Heart right ventricle (tissue), 16 donors: ENCODE data around the gene GTF2B. TPM values are rescaled to one million over a fixed set of nuclear protein-coding genes. Genes with fewer than 3 reads are reported as not detected.
"Not testable (repeated sequence)": the region's sequence is repeated elsewhere in the genome, so short reads cannot be mapped to it uniquely, and the experiment has no call there.

Experiments
- ATAC-seq, 8 donors: fragments of 200-7000 bp; cut with Tn5 transposase; one replicate each; pipeline ENCODE4 v1.9.1; 2020; ENCODE audit warnings: mild to moderate bottlenecking in 8 of 8, moderate library complexity in 8 of 8, moderate number of reproducible peaks in 1 of 8
- DNase-seq, 2 donors: peaks; one replicate each; pipeline ENCODE4 v3.0.0-alpha.2; 2020
- H3K27ac ChIP-seq, 10 donors: fragments of 200-600 bp; sonication (generic) in 2 of 10; one replicate each; pipeline versions ENCODE4 v1.5.0 to v1.8.0; 2020 to 2022; ENCODE audit warnings: mild to moderate bottlenecking in 3 of 10
- H3K27me3 ChIP-seq, 7 donors: fragments of 200-600 bp; one replicate each; pipeline ENCODE4 v1.8.0; 2021 to 2022; ENCODE audit warnings: mild to moderate bottlenecking in 2 of 7
- H3K36me3 ChIP-seq, 9 donors: fragments of 200-600 bp; sonication (generic) in 1 of 9; one replicate each; pipeline versions ENCODE4 v1.5.0 to v1.8.0; 2020 to 2022; ENCODE audit warnings: mild to moderate bottlenecking in 2 of 9
- H3K4me1 ChIP-seq, 9 donors: fragments of 200-600 bp; sonication (generic) in 1 of 9; one replicate each; pipeline versions ENCODE4 v1.5.0 to v1.8.0; 2020 to 2022; ENCODE audit warnings: mild to moderate bottlenecking in 4 of 9
- H3K4me3 ChIP-seq, 10 donors: fragments of 200-600 bp; sonication (generic) in 2 of 10; one replicate each; pipeline versions ENCODE4 v1.5.0 to v1.8.0; 2020 to 2022; ENCODE audit warnings: mild to moderate bottlenecking in 7 of 10, moderate library complexity in 2 of 10
- H3K9me3 ChIP-seq, 11 donors: fragments of 200-600 bp in 10 of 11; sonication (generic) in 2 of 11; one replicate each; pipeline versions ENCODE4 v1.5.0 to v1.8.0; 2013 to 2022; ENCODE audit warnings: mild to moderate bottlenecking in 2 of 11, control low read depth in 1 of 11, moderate library complexity in 1 of 11
- WGBS, 2 donors: extraction: QIAGEN DNeasy Blood & Tissue Kit; methylation state at CpG; one replicate each; pipeline ENCODE4 v1.1.7; 2013; ENCODE audit warnings: inconsistent platforms in 1 of 2; 5-methylcytosine and 5-hydroxymethylcytosine counted together
- intact Hi-C, 10 donors: fragments of 100-400 bp; cut with DNase I; formaldehyde crosslinking; loops; one replicate each; pipeline versions ENCODE4 v1.11.1 to v1.14.2; 2022
- polyA plus RNA-seq, 2 donors: library from polyadenylated mRNA; stranded (reverse); fragments of 200-250 nt; gene quantifications; one replicate each; pipeline ENCODE4 v1.2.3, GENCODE V29; 2013
- total RNA-seq, 10 donors: library from RNA; stranded (reverse); fragmentation: NEBNext Ultra II Directional in 3 of 10; extraction: Animal tissue kit (Norgen Biotek cat#: 25700) in 3 of 10; gene quantifications; one replicate each; pipeline versions ENCODE4 v1.2.1 to v1.2.4, GENCODE V29; 2021 to 2023
- TF ChIP-seq, protein P1 (sequence below), 9 donors: fragments of 200-600 bp; sonication (generic) in 2 of 9; IDR thresholded peaks; one replicate each; pipeline versions ENCODE4 v1.5.0 to v1.8.0; 2021 to 2022; ENCODE audit warnings: antibody characterized with exemption in 9 of 9, mild to moderate bottlenecking in 5 of 9, moderate library complexity in 1 of 9
- donor health status: Arrhythmogenic right ventricular cardiomyopathy.
- donor health status: ischemic (EF 13 %, LVEDD 7.1; RV severe dilation, severe dysfunction).
- donor health status: healthy with polysubstance abuse.
- donor health status: DM: no; HTN: yes; CAD: no.
- donor health status: DM: no; HTN: no; CAD: no.
- donor health status: ischemic (EF 25% LVEDD 6.9; RV normal size, moderate dysfunction).
- donor health status: ischemic (EF 25% LVEDD 5.7; RV mildly dilated, moderate dysfunction).
- donor health status: healthy.
- donor health status: DM: yes; HTN: yes; CAD: no.
- donor health status: Ischemic cardiomyopathy.
- donor health status: ischemic (EF 35%, LVEDD 5.7; RV mildly dilated, moderate dysfunction).
- donor health status: nonischemic (EF 11% LVEDD 7.7; RV severe dilation, severe dysfunction).
- donor health status: DM: yes; HTN: yes; CAD: no.
- donor health status: PGD.
- donor health status: ischemic (EF 29% LVEDD 5.4; RV normal size, mild dysfunction).
- donor health status: nonischemic (EF 23%, LVEDD 6.1; RV moderate dilation, normal function).

GTF2B gene
- total and polyA plus RNA-seq, 12 donors = 7.5 to 16.0 (median 12.6) TPM

DNA sequence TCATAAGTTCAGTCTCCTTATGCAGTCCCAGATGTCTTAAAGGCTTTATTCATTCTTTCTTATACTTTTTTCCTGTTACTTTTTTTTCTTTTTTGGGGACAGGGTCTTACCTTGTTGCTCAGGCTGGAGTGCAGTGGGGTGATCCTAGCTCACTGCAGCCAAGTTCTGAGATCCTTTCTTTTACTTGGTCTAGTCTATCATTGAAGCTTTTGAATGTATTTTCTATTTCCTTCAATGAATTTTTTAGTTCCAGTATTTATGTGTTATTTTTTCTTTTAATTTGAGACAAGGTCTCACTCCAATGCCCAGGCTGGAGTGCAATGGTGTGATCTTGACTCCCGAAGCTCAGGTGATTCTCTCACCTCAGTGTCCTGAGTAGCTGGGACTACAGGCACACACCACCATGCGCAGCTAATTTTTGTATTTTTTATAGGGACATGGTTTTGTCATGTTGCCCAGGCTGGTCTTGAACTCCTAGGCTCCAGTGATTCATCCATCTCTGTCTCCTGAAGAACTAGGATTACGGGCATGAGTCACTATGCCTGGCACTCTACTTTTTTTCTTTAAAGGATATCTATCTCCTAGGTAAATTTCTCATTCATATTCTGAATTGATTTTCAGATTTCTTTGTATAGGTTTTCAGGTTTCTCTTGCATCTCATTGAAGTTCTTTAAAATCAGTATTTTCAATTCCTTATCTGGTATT lies 26.1 kb upstream of the GTF2B start:
- peaks cover 0 to 55% (median 18%) of the 10 kb centered on the region in 11 donors for H3K9me3 ChIP-seq

DNA sequence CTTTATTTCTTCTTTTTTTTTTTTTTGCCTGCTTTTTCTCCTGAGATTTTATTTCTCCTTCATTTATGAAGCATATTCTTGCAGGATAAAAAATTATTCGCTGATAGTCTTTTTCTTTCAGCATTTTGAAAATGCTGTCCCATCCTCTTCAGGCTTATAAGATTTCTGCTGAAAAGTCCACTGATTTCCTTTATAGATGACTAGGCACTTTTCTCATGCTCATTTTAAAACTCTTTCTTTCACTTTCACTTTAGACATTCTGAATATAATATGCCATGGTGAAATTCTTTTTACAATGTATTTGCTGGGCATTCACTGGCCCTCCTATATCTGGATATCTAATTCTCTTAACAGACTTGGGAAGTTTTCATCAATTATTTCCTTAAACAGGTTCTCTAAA lies 25.5 kb upstream of the GTF2B start:
- 46 to 100% methylated on average over 1 of the region's 1 CpG for WGBS, 2 donors
- DNase-seq (no peak), ATAC-seq (no peak)
- Histone ChIP-seq H3K27ac (no peak overlapping the region), H3K4me1 (no peaks in the 10 kb centered on the region), H3K9me3 (peaks cover 0 to 55% (median 18%) of the 10 kb centered on the region in 11 donors), H3K36me3 (peaks cover 0 to 33% (median 8%) of the 10 kb centered on the region in 9 donors), H3K27me3 (no peaks in the 10 kb centered on the region), H3K4me3 (no peak overlapping the region)
- intact Hi-C loops = no loop called here
- TF ChIP-seq, protein P1, sequence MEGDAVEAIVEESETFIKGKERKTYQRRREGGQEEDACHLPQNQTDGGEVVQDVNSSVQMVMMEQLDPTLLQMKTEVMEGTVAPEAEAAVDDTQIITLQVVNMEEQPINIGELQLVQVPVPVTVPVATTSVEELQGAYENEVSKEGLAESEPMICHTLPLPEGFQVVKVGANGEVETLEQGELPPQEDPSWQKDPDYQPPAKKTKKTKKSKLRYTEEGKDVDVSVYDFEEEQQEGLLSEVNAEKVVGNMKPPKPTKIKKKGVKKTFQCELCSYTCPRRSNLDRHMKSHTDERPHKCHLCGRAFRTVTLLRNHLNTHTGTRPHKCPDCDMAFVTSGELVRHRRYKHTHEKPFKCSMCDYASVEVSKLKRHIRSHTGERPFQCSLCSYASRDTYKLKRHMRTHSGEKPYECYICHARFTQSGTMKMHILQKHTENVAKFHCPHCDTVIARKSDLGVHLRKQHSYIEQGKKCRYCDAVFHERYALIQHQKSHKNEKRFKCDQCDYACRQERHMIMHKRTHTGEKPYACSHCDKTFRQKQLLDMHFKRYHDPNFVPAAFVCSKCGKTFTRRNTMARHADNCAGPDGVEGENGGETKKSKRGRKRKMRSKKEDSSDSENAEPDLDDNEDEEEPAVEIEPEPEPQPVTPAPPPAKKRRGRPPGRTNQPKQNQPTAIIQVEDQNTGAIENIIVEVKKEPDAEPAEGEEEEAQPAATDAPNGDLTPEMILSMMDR (IDR thresholded peaks at IDR 0.05) = no peak

More for the DNA sequence above, 26.1 kb upstream of the GTF2B start:
- Histone ChIP-seq H3K4me3 (no peak overlapping the region), H3K36me3 (peaks cover 0 to 39% (median 8%) of the 10 kb centered on the region in 9 donors), H3K4me1 (no peaks in the 10 kb centered on the region), H3K27me3 (no peaks in the 10 kb centered on the region), H3K27ac (no peak overlapping the region)
- ATAC-seq (no peak), DNase-seq (no peak)
- WGBS, 2 donors = 98 to 100% methylated on average over 3 of the region's 3 CpGs
- intact Hi-C loops = no loop called here
- TF ChIP-seq, protein P1 (IDR thresholded peaks at IDR 0.05) = no peak

DNA sequence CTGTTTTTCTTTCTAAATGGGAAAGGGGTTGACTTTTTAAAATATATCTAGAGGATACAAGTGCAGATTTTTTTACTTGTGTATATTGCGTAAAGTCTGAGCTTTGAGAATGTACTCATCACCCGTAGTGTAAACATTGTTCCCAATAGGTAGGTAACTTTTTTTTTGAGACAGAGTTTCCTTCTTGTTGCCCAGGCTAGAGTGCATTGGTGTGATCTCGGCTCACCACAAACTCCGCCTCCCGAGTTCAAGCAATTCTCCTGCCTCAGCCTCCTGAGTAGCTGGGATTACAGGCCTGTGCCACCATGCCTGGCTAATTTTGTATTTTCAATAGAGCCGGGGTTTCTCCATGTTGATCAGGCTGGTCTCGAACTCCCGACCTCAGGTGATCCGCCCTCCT lies 20.4 kb upstream of the GTF2B start:
- DNase-seq, H3K27ac ChIP-seq, H3K36me3 ChIP-seq, H3K4me3 ChIP-seq, ATAC-seq, H3K27me3 ChIP-seq, H3K4me1 ChIP-seq, intact Hi-C loops: not testable (repeated sequence)
- 90 to 95% methylated on average over 9 of the region's 9 CpGs for WGBS, 2 donors
- H3K9me3 ChIP-seq = peaks cover 0 to 27% (median 6%) of the 10 kb centered on the region in 11 donors

DNA sequence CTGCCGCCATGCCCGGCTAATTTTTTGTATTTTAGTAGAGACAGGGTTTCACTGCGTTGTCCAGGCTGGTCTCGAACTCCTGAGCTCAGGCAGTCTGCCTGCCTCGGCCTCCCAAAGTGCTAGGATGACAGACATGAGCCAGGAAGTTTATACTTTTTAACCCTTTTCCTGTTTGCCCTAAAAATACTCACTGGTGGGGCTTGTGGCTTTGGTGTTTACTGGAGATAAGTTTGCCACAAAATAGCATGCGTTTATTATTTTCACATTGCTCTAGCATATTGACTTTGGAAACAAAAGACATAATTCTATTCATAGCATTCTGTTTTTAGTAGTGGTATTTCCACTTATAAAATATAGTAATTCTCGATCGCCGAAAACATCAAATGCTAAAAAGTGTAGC lies 19.8 kb upstream of the GTF2B start:
- Histone ChIP-seq H3K27ac (no peak overlapping the region), H3K4me3 (no peak overlapping the region), H3K36me3 (no peaks in the 10 kb centered on the region), H3K27me3 (no peaks in the 10 kb centered on the region), H3K9me3 (peaks cover 0 to 21% (median 0%) of the 10 kb centered on the region in 11 donors), H3K4me1 (no peaks in the 10 kb centered on the region)
- no peak for DNase-seq
- WGBS, 2 donors = 75 to 77% methylated on average over 9 of the region's 9 CpGs
- TF ChIP-seq, protein P1 (IDR thresholded peaks at IDR 0.05) = no peak
- no peak for ATAC-seq
- intact Hi-C loops = no loop called here

DNA sequence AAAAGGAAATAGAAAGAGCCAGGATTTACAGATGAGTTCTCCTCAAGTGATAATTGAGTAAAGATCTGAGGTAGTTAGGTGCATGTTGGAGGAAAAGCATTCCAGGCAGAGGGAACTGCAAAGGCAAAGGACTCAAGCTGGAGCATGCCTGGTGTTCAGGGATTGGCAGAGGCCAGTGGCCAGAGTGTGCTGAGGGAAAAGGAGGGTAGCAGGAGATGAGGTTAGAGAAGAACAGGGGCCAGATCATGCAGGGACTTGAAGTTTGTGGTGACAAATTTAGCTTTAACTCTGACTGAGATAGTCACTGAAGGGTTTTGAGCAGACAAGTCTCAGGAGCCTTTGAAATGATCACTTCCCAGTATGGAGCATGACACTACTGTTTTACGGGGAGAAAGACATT lies 19.0 kb upstream of the GTF2B start:
- no peaks in the 10 kb centered on the region for H3K27me3 ChIP-seq
- ATAC-seq = no peak
- H3K36me3 ChIP-seq = no peaks in the 10 kb centered on the region
- H3K4me1 ChIP-seq = no peaks in the 10 kb centered on the region
- no peak for DNase-seq
- peaks cover 0 to 13% (median 0%) of the 10 kb centered on the region in 11 donors for H3K9me3 ChIP-seq
- no peak overlapping the region for H3K27ac ChIP-seq
- TF ChIP-seq, protein P1 (IDR thresholded peaks at IDR 0.05) = no peak
- 63 to 94% methylated on average over 1 of the region's 1 CpG for WGBS, 2 donors
- intact Hi-C loops = no loop called here
- H3K4me3 ChIP-seq = no peak overlapping the region
